Progenitor cell of endocrine pancreas (in vitro differentiated cells): ENCODE measurements around the gene HTR3A. TPM values are rescaled to one million over a fixed set of nuclear protein-coding genes. Genes with fewer than 3 reads are reported as not detected.

Experiments
- DNase-seq: peaks from one replicate; pipeline ENCODE4 v3.0.0; 2021; ENCODE audit warnings: low spot score; ENCODE audit not compliant: unreplicated experiment
- H3K27ac Mint-ChIP-seq: 2 replicates; pipeline ENCODE4 v1.8.0; 2021; ENCODE audit warnings: mild to moderate bottlenecking, moderate library complexity, mixed read lengths
- H3K27me3 Mint-ChIP-seq: 2 replicates; pipeline ENCODE4 v1.8.0; 2021; ENCODE audit warnings: mixed read lengths
- H3K36me3 Mint-ChIP-seq: 2 replicates; pipeline ENCODE4 v1.8.0; 2022; ENCODE audit warnings: mixed read lengths; ENCODE audit not compliant: insufficient read depth
- H3K4me1 Mint-ChIP-seq: 2 replicates; pipeline ENCODE4 v1.8.0; 2021; ENCODE audit warnings: low read depth, mixed read lengths
- H3K4me3 Mint-ChIP-seq: 2 replicates; pipeline ENCODE4 v1.8.0; 2021; ENCODE audit warnings: low read depth, mild to moderate bottlenecking, moderate library complexity, mixed read lengths
- H3K9me3 Mint-ChIP-seq: 2 replicates; pipeline ENCODE4 v1.8.0; 2021; ENCODE audit warnings: low read depth, mixed read lengths
- CTCF ChIP-seq: fragments of 200-600 bp; sonication (generic); IDR thresholded peaks from one replicate; pipeline ENCODE4 v1.5.0; 2021; ENCODE audit warnings: antibody characterized with exemption, mild to moderate bottlenecking; ENCODE audit not compliant: unreplicated experiment
- total RNA-seq: library from RNA; stranded (reverse); gene quantifications from 2 replicates; pipeline ENCODE4 v1.2.1, GENCODE V29; 2021

The HTR3A gene
- total RNA-seq, 1 donor from 2014 or later: not detected

- Mint-ChIP-seq H3K27ac (no peak overlapping the region), H3K27me3 (peaks cover 47% of the 10 kb centered on the region), H3K9me3 (no peaks in the 10 kb centered on the region), H3K4me1 (no peaks in the 10 kb centered on the region), H3K4me3 (no peak overlapping the region), H3K36me3 (no peaks in the 10 kb centered on the region)
- TF ChIP-seq CTCF: no peak
- DNase-seq: no peak
Measured at GRCh38 chr11:113992459-113993110, 17.7 kb downstream of the HTR3A start.

- no peaks in the 10 kb centered on the region for H3K36me3 Mint-ChIP-seq
- no peaks in the 10 kb centered on the region for H3K4me1 Mint-ChIP-seq
- H3K4me3 Mint-ChIP-seq: no peak overlapping the region
- TF ChIP-seq CTCF: peak; percentile 77
- peak; percentile 33 for DNase-seq
- H3K27me3 Mint-ChIP-seq: peaks cover 40% of the 10 kb centered on the region
- no peaks in the 10 kb centered on the region for H3K9me3 Mint-ChIP-seq
- no peak overlapping the region for H3K27ac Mint-ChIP-seq
Measured at GRCh38 chr11:113994077-113994954, 19.4 kb downstream of the HTR3A start.

- no peak overlapping the region for H3K27ac Mint-ChIP-seq
- H3K36me3 Mint-ChIP-seq: no peaks in the 10 kb centered on the region
- H3K4me1 Mint-ChIP-seq: no peaks in the 10 kb centered on the region
- no peaks in the 10 kb centered on the region for H3K9me3 Mint-ChIP-seq
- H3K27me3 Mint-ChIP-seq: peaks cover 40% of the 10 kb centered on the region
- no peak for DNase-seq
- TF ChIP-seq CTCF: no peak
- H3K4me3 Mint-ChIP-seq: no peak overlapping the region
Measured at GRCh38 chr11:113997473-113997872, 22.6 kb downstream of the HTR3A start.

GRCh38 chr11:113998574-113998973, 23.7 kb downstream of the HTR3A start:
- H3K4me3 Mint-ChIP-seq: no peak overlapping the region
- TF ChIP-seq CTCF: no peak
- peaks cover 37% of the 10 kb centered on the region for H3K27me3 Mint-ChIP-seq
- H3K4me1 Mint-ChIP-seq: no peaks in the 10 kb centered on the region
- H3K36me3 Mint-ChIP-seq: no peaks in the 10 kb centered on the region
- DNase-seq: no peak
- H3K27ac Mint-ChIP-seq: no peak overlapping the region
- H3K9me3 Mint-ChIP-seq: no peaks in the 10 kb centered on the region

- DNase-seq: no peak
- H3K36me3 Mint-ChIP-seq: no peaks in the 10 kb centered on the region
- H3K4me1 Mint-ChIP-seq: no peaks in the 10 kb centered on the region
- H3K4me3 Mint-ChIP-seq: no peak overlapping the region
- no peak for TF ChIP-seq CTCF
- peaks cover 35% of the 10 kb centered on the region for H3K27me3 Mint-ChIP-seq
- H3K9me3 Mint-ChIP-seq: no peaks in the 10 kb centered on the region
- H3K27ac Mint-ChIP-seq: no peak overlapping the region
Measured at GRCh38 chr11:114000526-114000925, 25.6 kb downstream of the HTR3A start.
